Measurements from ENCODE around the gene FHOD3. TPM values are rescaled to one million over a fixed set of nuclear protein-coding genes. Genes with fewer than 3 reads are reported as not detected.
"Not testable (repeated sequence)": the region's sequence is repeated elsewhere in the genome, so short reads cannot be mapped to it uniquely, and the experiment has no call there.

The FHOD3 gene
- polyA plus RNA-seq, 4 donors = 36.8 to 46.8 (median 42.1) TPM

- DNase-seq (ENCODE audit: low read depth in 4 of 4, low spot score in 3 of 4) = no peak
Measured at GRCh38 chr18:36440614-36441013, 143.1 kb downstream of the FHOD3 start.

- no peak for DNase-seq (ENCODE audit: low read depth in 4 of 4, low spot score in 3 of 4)
Measured at GRCh38 chr18:36441426-36442240, 144.1 kb downstream of the FHOD3 start.

- DNase-seq (ENCODE audit: low read depth in 4 of 4, low spot score in 3 of 4) = no peak
Measured at GRCh38 chr18:36442717-36443116, 145.2 kb downstream of the FHOD3 start.

- DNase-seq (ENCODE audit: low read depth in 4 of 4, low spot score in 3 of 4) = no peak
Measured at GRCh38 chr18:36446059-36446458, 148.5 kb downstream of the FHOD3 start.

- no peak for DNase-seq (ENCODE audit: low read depth in 4 of 4, low spot score in 3 of 4)
Measured at GRCh38 chr18:36448384-36449290, 151.1 kb downstream of the FHOD3 start.

- DNase-seq (ENCODE audit: low read depth in 4 of 4, low spot score in 3 of 4) = no peak
Measured at GRCh38 chr18:36449451-36449850, 151.9 kb downstream of the FHOD3 start.

GRCh38 chr18:36450264-36450663 is 152.8 kb downstream of the FHOD3 start:
- no peak for DNase-seq (ENCODE audit: low read depth in 4 of 4, low spot score in 3 of 4)

GRCh38 chr18:36451454-36452251 is 154.1 kb downstream of the FHOD3 start:
- DNase-seq (ENCODE audit: low read depth in 4 of 4, low spot score in 3 of 4) = no peak

- no peak for DNase-seq (ENCODE audit: low read depth in 4 of 4, low spot score in 3 of 4)
Measured at GRCh38 chr18:36454245-36454644, 156.7 kb downstream of the FHOD3 start.

- no peak for DNase-seq (ENCODE audit: low read depth in 4 of 4, low spot score in 3 of 4)
Measured at GRCh38 chr18:36454848-36455458, 157.4 kb downstream of the FHOD3 start.

GRCh38 chr18:36455931-36456330 is 158.4 kb downstream of the FHOD3 start:
- no peak for DNase-seq (ENCODE audit: low read depth in 4 of 4, low spot score in 3 of 4)

GRCh38 chr18:36456622-36457021 is 159.1 kb downstream of the FHOD3 start:
- DNase-seq (ENCODE audit: low read depth in 4 of 4, low spot score in 3 of 4) = no peak

- no peak for DNase-seq (ENCODE audit: low read depth in 4 of 4, low spot score in 3 of 4)
Measured at GRCh38 chr18:36457683-36458082, 160.2 kb downstream of the FHOD3 start.

- DNase-seq (ENCODE audit: low read depth in 4 of 4, low spot score in 3 of 4) = no peak
Measured at GRCh38 chr18:36458306-36458705, 160.8 kb downstream of the FHOD3 start.

- no peak for DNase-seq (ENCODE audit: low read depth in 4 of 4, low spot score in 3 of 4)
Measured at GRCh38 chr18:36459203-36459602, 161.7 kb downstream of the FHOD3 start.

GRCh38 chr18:36459786-36460185 is 162.3 kb downstream of the FHOD3 start:
- no peak for DNase-seq (ENCODE audit: low read depth in 4 of 4, low spot score in 3 of 4)

GRCh38 chr18:36460324-36460850 is 162.9 kb downstream of the FHOD3 start:
- no peak for DNase-seq (ENCODE audit: low read depth in 4 of 4, low spot score in 3 of 4)

GRCh38 chr18:36460854-36461253 is 163.3 kb downstream of the FHOD3 start:
- no peak for DNase-seq (ENCODE audit: low read depth in 4 of 4, low spot score in 3 of 4)

GRCh38 chr18:36461551-36461987 is 164.1 kb downstream of the FHOD3 start:
- DNase-seq (ENCODE audit: low read depth in 4 of 4, low spot score in 3 of 4) = no peak

- DNase-seq (ENCODE audit: low read depth in 4 of 4, low spot score in 3 of 4) = not testable (repeated sequence)
Measured at GRCh38 chr18:36463516-36463915, 166.0 kb downstream of the FHOD3 start.

All from right renal pelvis (tissue), 4 donors.